Heart right ventricle (tissue), 16 donors: ENCODE data around the gene HOXB6. TPM values are rescaled to one million over a fixed set of nuclear protein-coding genes. Genes with fewer than 3 reads are reported as not detected.

Source experiments
- ATAC-seq, 8 donors: fragments of 200-7000 bp; cut with Tn5 transposase; one replicate each; pipeline ENCODE4 v1.9.1; 2020; ENCODE audit warnings: mild to moderate bottlenecking in 8 of 8, moderate library complexity in 8 of 8, moderate number of reproducible peaks in 1 of 8
- DNase-seq, 2 donors: peaks; one replicate each; pipeline ENCODE4 v3.0.0-alpha.2; 2020
- H3K27ac ChIP-seq, 10 donors: fragments of 200-600 bp; sonication (generic) in 2 of 10; one replicate each; pipeline versions ENCODE4 v1.5.0 to v1.8.0; 2020 to 2022; ENCODE audit warnings: mild to moderate bottlenecking in 3 of 10
- H3K27me3 ChIP-seq, 7 donors: fragments of 200-600 bp; one replicate each; pipeline ENCODE4 v1.8.0; 2021 to 2022; ENCODE audit warnings: mild to moderate bottlenecking in 2 of 7
- H3K36me3 ChIP-seq, 9 donors: fragments of 200-600 bp; sonication (generic) in 1 of 9; one replicate each; pipeline versions ENCODE4 v1.5.0 to v1.8.0; 2020 to 2022; ENCODE audit warnings: mild to moderate bottlenecking in 2 of 9
- H3K4me1 ChIP-seq, 9 donors: fragments of 200-600 bp; sonication (generic) in 1 of 9; one replicate each; pipeline versions ENCODE4 v1.5.0 to v1.8.0; 2020 to 2022; ENCODE audit warnings: mild to moderate bottlenecking in 4 of 9
- H3K4me3 ChIP-seq, 10 donors: fragments of 200-600 bp; sonication (generic) in 2 of 10; one replicate each; pipeline versions ENCODE4 v1.5.0 to v1.8.0; 2020 to 2022; ENCODE audit warnings: mild to moderate bottlenecking in 7 of 10, moderate library complexity in 2 of 10
- H3K9me3 ChIP-seq, 11 donors: fragments of 200-600 bp in 10 of 11; sonication (generic) in 2 of 11; one replicate each; pipeline versions ENCODE4 v1.5.0 to v1.8.0; 2013 to 2022; ENCODE audit warnings: mild to moderate bottlenecking in 2 of 11, control low read depth in 1 of 11, moderate library complexity in 1 of 11
- CTCF ChIP-seq, 9 donors: fragments of 200-600 bp; sonication (generic) in 2 of 9; IDR thresholded peaks; one replicate each; pipeline versions ENCODE4 v1.5.0 to v1.8.0; 2021 to 2022; ENCODE audit warnings: antibody characterized with exemption in 9 of 9, mild to moderate bottlenecking in 5 of 9, moderate library complexity in 1 of 9
- WGBS, 2 donors: extraction: QIAGEN DNeasy Blood & Tissue Kit; methylation state at CpG; one replicate each; pipeline ENCODE4 v1.1.7; 2013; ENCODE audit warnings: inconsistent platforms in 1 of 2; 5-methylcytosine and 5-hydroxymethylcytosine counted together
- intact Hi-C, 10 donors: fragments of 100-400 bp; cut with DNase I; formaldehyde crosslinking; loops; one replicate each; pipeline versions ENCODE4 v1.11.1 to v1.14.2; 2022
- polyA plus RNA-seq, 2 donors: library from polyadenylated mRNA; stranded (reverse); fragments of 200-250 nt; gene quantifications; one replicate each; pipeline ENCODE4 v1.2.3, GENCODE V29; 2013
- total RNA-seq, 10 donors: library from RNA; stranded (reverse); fragmentation: NEBNext Ultra II Directional in 3 of 10; extraction: Animal tissue kit (Norgen Biotek cat#: 25700) in 3 of 10; gene quantifications; one replicate each; pipeline versions ENCODE4 v1.2.1 to v1.2.4, GENCODE V29; 2021 to 2023
- donor health status: Arrhythmogenic right ventricular cardiomyopathy.
- donor health status: ischemic (EF 13 %, LVEDD 7.1; RV severe dilation, severe dysfunction).
- donor health status: healthy with polysubstance abuse.
- donor health status: DM: no; HTN: yes; CAD: no.
- donor health status: DM: no; HTN: no; CAD: no.
- donor health status: ischemic (EF 25% LVEDD 6.9; RV normal size, moderate dysfunction).
- donor health status: ischemic (EF 25% LVEDD 5.7; RV mildly dilated, moderate dysfunction).
- donor health status: healthy.
- donor health status: DM: yes; HTN: yes; CAD: no.
- donor health status: Ischemic cardiomyopathy.
- donor health status: ischemic (EF 35%, LVEDD 5.7; RV mildly dilated, moderate dysfunction).
- donor health status: nonischemic (EF 11% LVEDD 7.7; RV severe dilation, severe dysfunction).
- donor health status: DM: yes; HTN: yes; CAD: no.
- donor health status: PGD.
- donor health status: ischemic (EF 29% LVEDD 5.4; RV normal size, mild dysfunction).
- donor health status: nonischemic (EF 23%, LVEDD 6.1; RV moderate dilation, normal function).

The HOXB6 gene
- total and polyA plus RNA-seq, 12 donors, result 0.14 to 1.2 (median 0.41) TPM; not detected in 2

GRCh38 chr17:48641541-48642058 lies 36.8 kb upstream of the HOXB6 start:
- peaks cover 42 to 100% (median 100%) of the 10 kb centered on the region in 7 donors for H3K27me3 ChIP-seq
- WGBS, 2 donors, result 3 to 4% methylated on average over 29 of the region's 29 CpGs
- no peak for ATAC-seq
- DNase-seq, result no peak
- TF ChIP-seq CTCF (IDR thresholded peaks at IDR 0.05), result no peak
- no peaks in the 10 kb centered on the region for H3K36me3 ChIP-seq
- H3K4me3 ChIP-seq, result no peak overlapping the region
- H3K27ac ChIP-seq, result no peak overlapping the region
- intact Hi-C loops, result no loop called here
- peaks cover 0 to 11% (median 4%) of the 10 kb centered on the region in 9 donors for H3K4me1 ChIP-seq
- H3K9me3 ChIP-seq, result no peaks in the 10 kb centered on the region

- ATAC-seq (no peak), DNase-seq (no peak)
- no peaks in the 10 kb centered on the region for H3K9me3 ChIP-seq
- no peak for TF ChIP-seq CTCF (IDR thresholded peaks at IDR 0.05)
- no peaks in the 10 kb centered on the region for H3K36me3 ChIP-seq
- peaks cover 36 to 100% (median 100%) of the 10 kb centered on the region in 7 donors for H3K27me3 ChIP-seq
- H3K4me1 ChIP-seq, result peaks cover 0 to 12% (median 0%) of the 10 kb centered on the region in 9 donors
- H3K4me3 ChIP-seq, result no peak overlapping the region
- no peak overlapping the region for H3K27ac ChIP-seq
- intact Hi-C loops, result no loop called here
- WGBS, 2 donors, result 32 to 40% methylated on average over 1 of the region's 1 CpG
Measured at GRCh38 chr17:48640858-48641180, 36.0 kb upstream of the HOXB6 start.

- Histone ChIP-seq H3K4me1 (peaks cover 0 to 12% (median 0%) of the 10 kb centered on the region in 9 donors), H3K36me3 (no peaks in the 10 kb centered on the region), H3K27me3 (peaks cover 38 to 100% (median 100%) of the 10 kb centered on the region in 7 donors), H3K9me3 (no peaks in the 10 kb centered on the region), H3K4me3 (no peak overlapping the region), H3K27ac (no peak overlapping the region)
- WGBS, 2 donors, result 43% methylated on average over 6 of the region's 6 CpGs
- intact Hi-C loops, result no loop called here
- DNase-seq (no peak), ATAC-seq (no peak)
- TF ChIP-seq CTCF (IDR thresholded peaks at IDR 0.05), result no peak
Measured at GRCh38 chr17:48639982-48640857, 35.4 kb upstream of the HOXB6 start.

GRCh38 chr17:48639136-48639535 lies 34.4 kb upstream of the HOXB6 start:
- WGBS, 2 donors, result 8 to 23% methylated on average over 5 of the region's 5 CpGs
- H3K27me3 ChIP-seq, result peaks cover 49 to 100% (median 100%) of the 10 kb centered on the region in 7 donors
- intact Hi-C loops, result no loop called here

More at GRCh38 chr17:48639136-48639535, 34.4 kb upstream of the HOXB6 start:
- Histone ChIP-seq H3K27ac (no peak overlapping the region), H3K4me3 (no peak overlapping the region), H3K4me1 (peaks cover 0 to 12% (median 0%) of the 10 kb centered on the region in 9 donors), H3K9me3 (no peaks in the 10 kb centered on the region), H3K36me3 (no peaks in the 10 kb centered on the region)
- no peak for TF ChIP-seq CTCF (IDR thresholded peaks at IDR 0.05)
- ATAC-seq (no peak), DNase-seq (no peak)
